WTC11 (cell line): ENCODE measurements around the gene DMD. TPM values are rescaled to one million over a fixed set of nuclear protein-coding genes. Genes with fewer than 3 reads are reported as not detected.

ENCODE experiments used
- ATAC-seq: fragments of 200-7000 bp; cut with Tn5 transposase; 2 replicates; pipeline ENCODE4 v1.10.0; 2021; ENCODE audit warnings: mild to moderate bottlenecking, moderate library complexity
- CTCF ChIA-PET: fragments of 300-600 bp; sonication (Branson Sonifier 250); formaldehyde crosslinking; loops from one replicate; lab custom pipeline; 2021; ENCODE audit warnings: antibody characterized with exemption; lab: Charles Lee
- POLR2A ChIA-PET: fragments of 350-600 bp; sonication (Branson Sonifier 250); formaldehyde crosslinking; loops from one replicate; lab custom pipeline; 2021; ENCODE audit warnings: antibody characterized with exemption; lab: Charles Lee
- DNase-seq: peaks from one replicate; pipeline ENCODE4 v3.0.0; 2021; ENCODE audit warnings: low spot score
- H3K27ac Mint-ChIP-seq: 2 replicates; pipeline ENCODE4 v1.8.0; 2021; ENCODE audit warnings: mixed read lengths
- H3K27me3 Mint-ChIP-seq: 2 replicates; pipeline ENCODE4 v1.8.0; 2021; ENCODE audit warnings: low read depth, mild to moderate bottlenecking, moderate library complexity, mixed read lengths
- H3K36me3 Mint-ChIP-seq: 2 replicates; pipeline ENCODE4 v1.8.0; 2021; ENCODE audit warnings: mixed read lengths
- H3K4me1 Mint-ChIP-seq: 2 replicates; pipeline ENCODE4 v1.8.0; 2022; ENCODE audit warnings: mixed read lengths
- H3K4me3 Mint-ChIP-seq: 2 replicates; pipeline ENCODE4 v1.8.0; 2021; ENCODE audit warnings: mild to moderate bottlenecking, moderate library complexity, mixed read lengths
- H3K9me3 Mint-ChIP-seq: 2 replicates; pipeline ENCODE4 v1.8.0; 2021; ENCODE audit warnings: mixed read lengths
- ELF4 ChIP-seq: sonication (generic); formaldehyde crosslinking; IDR thresholded peaks from 2 replicates; pipeline ENCODE4 v1.8.1; 2022; ENCODE audit warnings: low read depth, mild to moderate bottlenecking, moderate library complexity, missing genetic modification reagents
- EMX1 ChIP-seq: fragments of 250-450 bp; sonication (Bioruptor Pico); IDR thresholded peaks from 2 replicates; pipeline ENCODE4 v1.8.0; 2021; ENCODE audit warnings: mild to moderate bottlenecking
- GRHL2 ChIP-seq: fragments of 250-450 bp; sonication (Bioruptor Pico); IDR thresholded peaks from 2 replicates; pipeline ENCODE4 v1.8.0; 2022; ENCODE audit warnings: mild to moderate bottlenecking, moderate library complexity; ENCODE audit not compliant: insufficient replicate concordance, severe bottlenecking
- KAT7 ChIP-seq: sonication (generic); formaldehyde crosslinking; IDR thresholded peaks from 2 replicates; pipeline ENCODE4 v1.8.1; 2023; ENCODE audit warnings: missing genetic modification reagents, mild to moderate bottlenecking, borderline replicate concordance
- NR1H2 ChIP-seq: sonication (generic); formaldehyde crosslinking; IDR thresholded peaks from 2 replicates; pipeline ENCODE4 v1.9.0; 2021; ENCODE audit warnings: mild to moderate bottlenecking, moderate library complexity, missing genetic modification reagents
- RELA ChIP-seq: sonication (generic); formaldehyde crosslinking; IDR thresholded peaks from 2 replicates; pipeline ENCODE4 v1.8.1; 2022; ENCODE audit warnings: missing genetic modification reagents, mild to moderate bottlenecking, borderline replicate concordance
- SMAD3 ChIP-seq: sonication (generic); formaldehyde crosslinking; IDR thresholded peaks from 2 replicates; pipeline ENCODE4 v1.8.0; 2022; ENCODE audit warnings: missing genetic modification reagents, mild to moderate bottlenecking, borderline replicate concordance
- SMAD4 ChIP-seq: sonication (generic); formaldehyde crosslinking; IDR thresholded peaks from 2 replicates; pipeline ENCODE4 v1.8.0; 2022; ENCODE audit warnings: mild to moderate bottlenecking, missing genetic modification reagents
- TEAD4 ChIP-seq: sonication (generic); formaldehyde crosslinking; IDR thresholded peaks from 2 replicates; pipeline ENCODE4 v1.8.0; 2022; ENCODE audit warnings: mild to moderate bottlenecking, missing genetic modification reagents
- ZNF121 ChIP-seq: sonication (generic); formaldehyde crosslinking; IDR thresholded peaks from 2 replicates; pipeline ENCODE4 v1.8.0; 2023; ENCODE audit warnings: missing genetic modification reagents
- ZNF138 ChIP-seq: sonication (generic); formaldehyde crosslinking; conservative IDR thresholded peaks from 2 replicates; pipeline ENCODE4 v1.8.1; 2022; ENCODE audit warnings: mild to moderate bottlenecking, moderate library complexity, missing genetic modification reagents
- total RNA-seq: library from RNA; stranded (reverse); gene quantifications from 3 replicates; pipeline ENCODE4 v1.2.3, GENCODE V29; 2021
- TF ChIP-seq, protein P1 (sequence below): fragments of 250-450 bp; sonication (Bioruptor Pico); IDR thresholded peaks from 2 replicates; pipeline ENCODE4 v1.9.0; 2021; ENCODE audit warnings: mild to moderate bottlenecking, borderline replicate concordance
- TF ChIP-seq, protein P2 (sequence below): sonication (generic); formaldehyde crosslinking; IDR thresholded peaks from 2 replicates; pipeline ENCODE4 v1.8.0; 2022; ENCODE audit warnings: mild to moderate bottlenecking, missing genetic modification reagents
- TF ChIP-seq, protein P3 (sequence below): sonication (generic); formaldehyde crosslinking; IDR thresholded peaks from 2 replicates; pipeline ENCODE4 v1.8.1; 2022; ENCODE audit warnings: low read depth, missing genetic modification reagents, borderline replicate concordance
- TF ChIP-seq, protein P4 (sequence below): fragments of 250-450 bp; sonication (Bioruptor Pico); IDR thresholded peaks from 2 replicates; pipeline ENCODE4 v2.1.2; 2022; ENCODE audit warnings: mild to moderate bottlenecking, moderate library complexity
- TF ChIP-seq, protein P5 (sequence below): sonication (generic); formaldehyde crosslinking; conservative IDR thresholded peaks from 2 replicates; pipeline ENCODE4 v1.8.1; 2022; ENCODE audit warnings: mild to moderate bottlenecking, missing genetic modification reagents
- TF ChIP-seq, protein P6 (sequence below): sonication (generic); formaldehyde crosslinking; IDR thresholded peaks from 2 replicates; pipeline ENCODE4 v1.8.0; 2022; ENCODE audit warnings: missing genetic modification reagents

Gene DMD
- total RNA-seq, 1 experiment from 2014 or later: 9.1 TPM

DNA sequence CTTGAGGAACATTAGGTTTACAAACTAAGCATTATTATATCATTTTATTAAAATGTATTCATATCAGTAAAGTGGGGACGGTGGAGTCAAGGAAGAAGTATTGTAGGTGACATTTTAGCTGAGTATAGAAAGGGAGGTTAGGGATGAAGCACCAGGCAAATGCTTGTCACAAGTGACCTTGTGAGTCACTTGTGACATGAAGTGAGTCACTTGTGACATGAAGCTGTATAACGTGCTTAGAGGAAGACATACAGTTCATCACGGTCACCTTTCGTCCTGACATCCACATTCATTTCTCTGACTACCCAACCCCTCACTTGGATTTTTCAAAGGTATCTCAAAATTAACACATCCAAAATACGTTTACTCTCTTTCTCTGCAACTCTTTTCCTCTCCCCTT lies 1034.8 kb downstream of the DMD start:
- Mint-ChIP-seq H3K4me3 (no peak overlapping the region), H3K27me3 (no peaks in the 10 kb centered on the region), H3K4me1 (no peaks in the 10 kb centered on the region), H3K36me3 (peaks cover 4% of the 10 kb centered on the region), H3K9me3 (peaks cover 25% of the 10 kb centered on the region), H3K27ac (no peak overlapping the region)
- DNase-seq (no peak), ATAC-seq (no peak)
- CTCF ChIA-PET: no interaction called here
- TF ChIP-seq SMAD4 (CRISPR knock-in tag): no peak
- POLR2A ChIA-PET: no interaction called here

DNA sequence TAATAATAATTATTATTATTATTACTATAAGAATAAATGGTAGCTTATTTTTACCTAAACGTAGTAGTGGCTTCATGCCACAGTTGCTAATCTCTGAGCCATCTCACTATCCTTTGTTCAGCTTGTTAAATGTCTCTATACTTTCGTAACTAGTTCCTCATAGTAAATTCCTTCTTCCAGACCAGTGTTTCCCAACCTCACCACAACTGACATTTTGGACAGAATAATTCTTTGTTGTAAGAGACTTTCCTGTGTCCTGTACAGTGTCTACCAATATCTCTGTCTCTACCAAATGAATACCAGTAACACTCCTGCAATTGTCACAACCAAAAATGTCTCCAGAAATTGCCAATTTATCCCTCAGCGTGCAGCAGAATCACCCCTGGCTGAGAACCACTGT lies 1040.9 kb downstream of the DMD start:
- H3K4me3 Mint-ChIP-seq: no peak overlapping the region
- ATAC-seq (no peak), DNase-seq (no peak)
- no peaks in the 10 kb centered on the region for H3K27me3 Mint-ChIP-seq
- POLR2A ChIA-PET: no interaction called here
- H3K27ac Mint-ChIP-seq: no peak overlapping the region
- CTCF ChIA-PET: no interaction called here
- TF ChIP-seq EMX1: no peak
- TF ChIP-seq ZNF121 (CRISPR knock-in tag): no peak
- TF ChIP-seq, protein P1, sequence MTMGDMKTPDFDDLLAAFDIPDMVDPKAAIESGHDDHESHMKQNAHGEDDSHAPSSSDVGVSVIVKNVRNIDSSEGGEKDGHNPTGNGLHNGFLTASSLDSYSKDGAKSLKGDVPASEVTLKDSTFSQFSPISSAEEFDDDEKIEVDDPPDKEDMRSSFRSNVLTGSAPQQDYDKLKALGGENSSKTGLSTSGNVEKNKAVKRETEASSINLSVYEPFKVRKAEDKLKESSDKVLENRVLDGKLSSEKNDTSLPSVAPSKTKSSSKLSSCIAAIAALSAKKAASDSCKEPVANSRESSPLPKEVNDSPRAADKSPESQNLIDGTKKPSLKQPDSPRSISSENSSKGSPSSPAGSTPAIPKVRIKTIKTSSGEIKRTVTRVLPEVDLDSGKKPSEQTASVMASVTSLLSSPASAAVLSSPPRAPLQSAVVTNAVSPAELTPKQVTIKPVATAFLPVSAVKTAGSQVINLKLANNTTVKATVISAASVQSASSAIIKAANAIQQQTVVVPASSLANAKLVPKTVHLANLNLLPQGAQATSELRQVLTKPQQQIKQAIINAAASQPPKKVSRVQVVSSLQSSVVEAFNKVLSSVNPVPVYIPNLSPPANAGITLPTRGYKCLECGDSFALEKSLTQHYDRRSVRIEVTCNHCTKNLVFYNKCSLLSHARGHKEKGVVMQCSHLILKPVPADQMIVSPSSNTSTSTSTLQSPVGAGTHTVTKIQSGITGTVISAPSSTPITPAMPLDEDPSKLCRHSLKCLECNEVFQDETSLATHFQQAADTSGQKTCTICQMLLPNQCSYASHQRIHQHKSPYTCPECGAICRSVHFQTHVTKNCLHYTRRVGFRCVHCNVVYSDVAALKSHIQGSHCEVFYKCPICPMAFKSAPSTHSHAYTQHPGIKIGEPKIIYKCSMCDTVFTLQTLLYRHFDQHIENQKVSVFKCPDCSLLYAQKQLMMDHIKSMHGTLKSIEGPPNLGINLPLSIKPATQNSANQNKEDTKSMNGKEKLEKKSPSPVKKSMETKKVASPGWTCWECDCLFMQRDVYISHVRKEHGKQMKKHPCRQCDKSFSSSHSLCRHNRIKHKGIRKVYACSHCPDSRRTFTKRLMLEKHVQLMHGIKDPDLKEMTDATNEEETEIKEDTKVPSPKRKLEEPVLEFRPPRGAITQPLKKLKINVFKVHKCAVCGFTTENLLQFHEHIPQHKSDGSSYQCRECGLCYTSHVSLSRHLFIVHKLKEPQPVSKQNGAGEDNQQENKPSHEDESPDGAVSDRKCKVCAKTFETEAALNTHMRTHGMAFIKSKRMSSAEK (CRISPR knock-in tag): no peak
- TF ChIP-seq RELA (CRISPR knock-in tag): no peak
- no peak for TF ChIP-seq GRHL2
- no peak for TF ChIP-seq SMAD4 (CRISPR knock-in tag)
- TF ChIP-seq NR1H2 (CRISPR knock-in tag): no peak
- TF ChIP-seq, protein P2, sequence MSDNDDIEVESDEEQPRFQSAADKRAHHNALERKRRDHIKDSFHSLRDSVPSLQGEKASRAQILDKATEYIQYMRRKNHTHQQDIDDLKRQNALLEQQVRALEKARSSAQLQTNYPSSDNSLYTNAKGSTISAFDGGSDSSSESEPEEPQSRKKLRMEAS: no peak
- TF ChIP-seq, protein P3, sequence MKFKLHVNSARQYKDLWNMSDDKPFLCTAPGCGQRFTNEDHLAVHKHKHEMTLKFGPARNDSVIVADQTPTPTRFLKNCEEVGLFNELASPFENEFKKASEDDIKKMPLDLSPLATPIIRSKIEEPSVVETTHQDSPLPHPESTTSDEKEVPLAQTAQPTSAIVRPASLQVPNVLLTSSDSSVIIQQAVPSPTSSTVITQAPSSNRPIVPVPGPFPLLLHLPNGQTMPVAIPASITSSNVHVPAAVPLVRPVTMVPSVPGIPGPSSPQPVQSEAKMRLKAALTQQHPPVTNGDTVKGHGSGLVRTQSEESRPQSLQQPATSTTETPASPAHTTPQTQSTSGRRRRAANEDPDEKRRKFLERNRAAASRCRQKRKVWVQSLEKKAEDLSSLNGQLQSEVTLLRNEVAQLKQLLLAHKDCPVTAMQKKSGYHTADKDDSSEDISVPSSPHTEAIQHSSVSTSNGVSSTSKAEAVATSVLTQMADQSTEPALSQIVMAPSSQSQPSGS (CRISPR knock-in tag): no peak
- TF ChIP-seq ELF4 (CRISPR knock-in tag): no peak
- TF ChIP-seq TEAD4 (CRISPR knock-in tag): no peak
- TF ChIP-seq SMAD3: no peak
- TF ChIP-seq ZNF138 (CRISPR knock-in tag): no peak
- TF ChIP-seq, protein P4, sequence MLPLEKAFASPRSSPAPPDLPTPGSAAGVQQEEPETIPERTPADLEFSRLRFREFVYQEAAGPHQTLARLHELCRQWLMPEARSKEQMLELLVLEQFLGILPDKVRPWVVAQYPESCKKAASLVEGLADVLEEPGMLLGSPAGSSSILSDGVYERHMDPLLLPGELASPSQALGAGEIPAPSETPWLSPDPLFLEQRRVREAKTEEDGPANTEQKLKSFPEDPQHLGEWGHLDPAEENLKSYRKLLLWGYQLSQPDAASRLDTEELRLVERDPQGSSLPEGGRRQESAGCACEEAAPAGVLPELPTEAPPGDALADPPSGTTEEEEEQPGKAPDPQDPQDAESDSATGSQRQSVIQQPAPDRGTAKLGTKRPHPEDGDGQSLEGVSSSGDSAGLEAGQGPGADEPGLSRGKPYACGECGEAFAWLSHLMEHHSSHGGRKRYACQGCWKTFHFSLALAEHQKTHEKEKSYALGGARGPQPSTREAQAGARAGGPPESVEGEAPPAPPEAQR (CRISPR knock-in tag): no peak
- peaks cover 7% of the 10 kb centered on the region for H3K9me3 Mint-ChIP-seq
- H3K36me3 Mint-ChIP-seq: no peaks in the 10 kb centered on the region; the same call in 1 of the 2 replicates
- no peaks in the 10 kb centered on the region for H3K4me1 Mint-ChIP-seq

DNA sequence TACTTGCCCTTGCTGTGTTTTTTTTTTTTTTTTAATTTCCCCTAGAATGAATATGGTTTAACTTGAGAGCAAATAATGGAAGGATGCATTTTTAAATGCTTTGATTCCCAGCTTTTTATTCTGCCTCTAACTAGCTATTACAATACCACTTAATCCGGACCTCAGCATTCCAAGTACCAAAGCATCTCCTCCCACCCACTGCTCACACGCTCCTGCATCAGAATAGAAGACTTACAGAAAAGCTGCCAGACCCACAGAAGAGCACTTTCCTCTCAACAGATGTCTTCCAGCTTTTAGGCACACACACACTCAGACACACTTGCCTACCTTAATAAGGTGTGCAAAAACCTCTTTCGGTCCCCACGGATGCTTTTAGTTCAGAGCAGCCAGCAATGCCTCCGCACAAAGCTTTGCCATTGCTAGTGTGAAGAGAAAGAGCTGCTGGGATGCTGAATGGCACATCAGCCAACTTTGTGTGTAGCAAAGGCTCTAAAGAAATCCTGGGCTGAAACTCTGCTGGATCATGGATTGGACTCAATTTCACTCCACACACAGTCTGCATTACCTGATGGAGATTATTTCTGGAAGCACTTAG lies 1056.2 kb downstream of the DMD start:
- H3K9me3 Mint-ChIP-seq: peaks cover 8% of the 10 kb centered on the region; the same call in 1 of the 2 replicates

More for the DNA sequence above, 1056.2 kb downstream of the DMD start:
- no peak for DNase-seq
- Mint-ChIP-seq H3K36me3 (no peaks in the 10 kb centered on the region), H3K4me1 (peaks cover 5% of the 10 kb centered on the region), H3K27ac (no peak overlapping the region), H3K4me3 (peak overlapping the region; percentile 24), H3K27me3 (no peaks in the 10 kb centered on the region)
- ChIA-PET POLR2A (no interaction called here), CTCF (no interaction called here)
- no peak for TF ChIP-seq ELF4 (CRISPR knock-in tag)
- TF ChIP-seq, protein P5, sequence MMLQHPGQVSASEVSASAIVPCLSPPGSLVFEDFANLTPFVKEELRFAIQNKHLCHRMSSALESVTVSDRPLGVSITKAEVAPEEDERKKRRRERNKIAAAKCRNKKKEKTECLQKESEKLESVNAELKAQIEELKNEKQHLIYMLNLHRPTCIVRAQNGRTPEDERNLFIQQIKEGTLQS (CRISPR knock-in tag): no peak
- TF ChIP-seq ZNF138 (CRISPR knock-in tag): no peak
- TF ChIP-seq, protein P6, sequence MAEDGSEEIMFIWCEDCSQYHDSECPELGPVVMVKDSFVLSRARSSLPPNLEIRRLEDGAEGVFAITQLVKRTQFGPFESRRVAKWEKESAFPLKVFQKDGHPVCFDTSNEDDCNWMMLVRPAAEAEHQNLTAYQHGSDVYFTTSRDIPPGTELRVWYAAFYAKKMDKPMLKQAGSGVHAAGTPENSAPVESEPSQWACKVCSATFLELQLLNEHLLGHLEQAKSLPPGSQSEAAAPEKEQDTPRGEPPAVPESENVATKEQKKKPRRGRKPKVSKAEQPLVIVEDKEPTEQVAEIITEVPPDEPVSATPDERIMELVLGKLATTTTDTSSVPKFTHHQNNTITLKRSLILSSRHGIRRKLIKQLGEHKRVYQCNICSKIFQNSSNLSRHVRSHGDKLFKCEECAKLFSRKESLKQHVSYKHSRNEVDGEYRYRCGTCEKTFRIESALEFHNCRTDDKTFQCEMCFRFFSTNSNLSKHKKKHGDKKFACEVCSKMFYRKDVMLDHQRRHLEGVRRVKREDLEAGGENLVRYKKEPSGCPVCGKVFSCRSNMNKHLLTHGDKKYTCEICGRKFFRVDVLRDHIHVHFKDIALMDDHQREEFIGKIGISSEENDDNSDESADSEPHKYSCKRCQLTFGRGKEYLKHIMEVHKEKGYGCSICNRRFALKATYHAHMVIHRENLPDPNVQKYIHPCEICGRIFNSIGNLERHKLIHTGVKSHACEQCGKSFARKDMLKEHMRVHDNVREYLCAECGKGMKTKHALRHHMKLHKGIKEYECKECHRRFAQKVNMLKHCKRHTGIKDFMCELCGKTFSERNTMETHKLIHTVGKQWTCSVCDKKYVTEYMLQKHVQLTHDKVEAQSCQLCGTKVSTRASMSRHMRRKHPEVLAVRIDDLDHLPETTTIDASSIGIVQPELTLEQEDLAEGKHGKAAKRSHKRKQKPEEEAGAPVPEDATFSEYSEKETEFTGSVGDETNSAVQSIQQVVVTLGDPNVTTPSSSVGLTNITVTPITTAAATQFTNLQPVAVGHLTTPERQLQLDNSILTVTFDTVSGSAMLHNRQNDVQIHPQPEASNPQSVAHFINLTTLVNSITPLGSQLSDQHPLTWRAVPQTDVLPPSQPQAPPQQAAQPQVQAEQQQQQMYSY (CRISPR knock-in tag): peak; percentile 83
- no peak for TF ChIP-seq KAT7
- peak; percentile 57 for ATAC-seq
